Right kidney (tissue), 1 donor: ENCODE results near the gene MAN1A1.

Experiments used
- DNase-seq: peaks from one replicate; pipeline ENCODE4 v3.0.0-alpha.2; 2016

The MAN1A1 gene

DNA sequence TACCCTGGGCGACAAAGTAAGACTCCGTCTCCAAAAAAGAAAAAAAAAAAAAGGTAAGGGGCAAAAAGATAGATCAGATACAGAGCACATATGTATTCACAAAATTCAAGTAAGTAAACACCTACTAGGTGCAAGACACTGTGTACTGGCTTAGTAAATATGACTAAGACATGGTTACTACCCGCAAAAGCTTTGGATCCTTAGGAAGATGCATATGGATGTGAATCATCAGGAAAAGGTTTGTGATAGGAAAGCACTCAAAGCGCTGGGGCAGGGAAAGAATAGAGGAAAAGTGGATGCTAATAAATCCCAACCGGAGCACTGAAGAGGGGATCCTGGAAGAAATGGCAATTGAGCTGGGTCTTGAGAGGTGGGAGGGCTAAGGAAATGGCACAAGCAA, 152.3 kb downstream of the MAN1A1 start:
- no peak for DNase-seq

DNA sequence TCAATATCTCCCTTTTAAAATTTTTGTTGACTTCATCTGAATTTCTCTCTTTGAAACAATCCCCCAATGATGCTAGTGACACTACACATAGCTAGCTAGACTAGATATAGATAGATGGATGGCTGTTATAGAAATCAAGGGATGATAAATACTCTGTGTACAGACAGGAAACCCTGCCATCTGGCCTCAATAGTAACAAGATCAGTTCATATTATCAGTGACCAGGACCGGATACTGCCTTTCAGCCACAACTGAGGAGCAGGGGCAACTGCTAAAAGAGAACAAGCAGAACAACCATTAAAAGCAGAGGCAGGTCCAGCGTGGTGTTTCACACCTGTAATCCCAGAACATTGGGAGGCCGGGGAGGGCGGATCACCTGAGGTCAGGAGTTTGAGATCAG, 152.8 kb downstream of the MAN1A1 start:
- DNase-seq: no peak

DNA sequence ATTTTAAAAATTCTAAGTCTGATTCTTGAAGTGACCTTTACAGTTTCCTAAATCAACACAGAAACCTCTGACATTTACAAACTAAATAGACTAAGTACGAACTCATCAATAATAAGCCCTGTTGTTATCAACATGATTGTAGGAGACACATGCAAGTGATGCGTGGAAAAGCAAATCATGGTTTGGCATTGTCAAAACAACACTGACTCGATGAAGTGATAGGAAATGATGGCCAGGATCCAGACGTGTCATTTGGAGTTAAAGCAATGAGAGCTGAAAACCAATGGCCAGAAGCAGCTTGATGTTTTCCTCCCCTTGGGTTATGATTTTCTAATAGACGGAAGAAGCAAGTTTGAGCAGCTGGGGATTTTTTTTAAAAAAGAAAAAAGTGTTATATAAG, 153.7 kb downstream of the MAN1A1 start:
- no peak for DNase-seq

DNA sequence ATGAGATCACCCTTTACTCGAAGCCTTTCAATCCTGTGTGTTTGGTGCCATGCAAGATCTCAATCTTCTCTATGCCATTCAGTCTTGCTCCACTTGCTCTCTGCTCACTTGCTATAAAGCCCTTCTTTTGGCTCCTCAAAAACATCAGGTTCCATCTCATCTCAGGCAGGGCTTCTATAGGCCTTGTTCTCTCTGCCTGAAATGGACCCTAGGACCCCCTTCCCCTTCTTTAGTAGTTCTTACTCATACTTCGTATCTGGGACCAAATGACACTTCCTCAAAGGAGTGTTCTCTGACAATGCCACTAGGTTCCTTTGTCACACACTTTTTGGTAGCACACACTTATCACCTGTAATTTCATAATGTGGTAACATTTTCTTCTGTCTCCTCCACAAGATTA, 154.4 kb downstream of the MAN1A1 start:
- DNase-seq: no peak

DNA sequence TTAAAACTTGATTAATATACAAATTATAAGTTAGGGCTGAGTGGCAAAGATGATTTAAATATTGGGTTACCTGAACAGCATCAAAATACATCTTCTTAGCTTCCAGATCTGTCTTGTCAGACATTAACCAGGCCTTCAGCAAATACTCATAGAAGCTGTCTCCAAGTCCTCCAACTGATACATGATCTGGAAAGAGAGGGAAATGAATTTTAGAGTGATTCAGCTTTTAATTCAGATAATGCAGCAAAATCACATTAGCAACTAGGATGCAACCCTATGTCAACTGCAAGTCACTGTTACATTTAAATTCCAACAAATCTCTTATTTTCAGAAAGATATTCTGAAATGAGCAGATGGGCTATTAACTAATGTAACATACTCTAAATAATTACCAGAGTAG, 155.9 kb downstream of the MAN1A1 start:
- DNase-seq: no peak

DNA sequence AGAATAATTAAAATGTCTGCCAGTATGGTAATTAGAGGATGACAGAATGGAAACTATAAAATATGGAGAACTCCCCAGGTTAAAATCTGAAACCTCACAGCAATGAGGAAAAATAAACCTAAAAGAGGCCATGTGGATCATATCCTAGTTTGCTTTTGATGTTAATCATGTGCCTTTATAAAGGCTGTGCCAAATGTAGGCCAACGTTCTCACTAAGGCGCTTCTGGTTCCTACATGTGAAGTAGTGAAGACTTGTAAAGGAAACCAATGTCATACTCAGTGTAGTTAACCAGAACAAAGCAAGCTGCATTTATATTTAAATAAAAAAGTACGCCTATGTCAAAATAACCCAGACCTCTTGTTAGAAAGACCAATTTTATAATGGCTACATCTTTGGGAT, 157.4 kb downstream of the MAN1A1 start:
- DNase-seq: no peak

DNA sequence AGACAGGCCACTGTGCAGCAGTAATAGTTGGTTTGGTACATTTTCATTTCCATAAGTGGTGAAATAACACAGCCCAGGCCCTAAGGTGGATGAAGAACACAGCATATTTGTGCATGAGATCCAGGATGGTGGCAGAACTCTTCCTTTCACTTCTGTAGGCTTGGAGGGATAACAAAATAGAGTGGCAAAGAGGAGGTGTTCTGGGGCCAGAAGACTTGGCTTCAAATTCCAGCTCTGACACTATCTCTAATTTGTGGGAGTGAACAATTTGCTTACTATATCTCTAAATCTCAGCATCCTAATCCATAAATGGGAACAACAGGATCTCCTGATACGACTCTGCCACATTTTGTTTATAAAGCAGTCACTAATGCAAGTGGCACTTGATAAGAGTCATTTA, 159.4 kb downstream of the MAN1A1 start:
- no peak for DNase-seq

DNA sequence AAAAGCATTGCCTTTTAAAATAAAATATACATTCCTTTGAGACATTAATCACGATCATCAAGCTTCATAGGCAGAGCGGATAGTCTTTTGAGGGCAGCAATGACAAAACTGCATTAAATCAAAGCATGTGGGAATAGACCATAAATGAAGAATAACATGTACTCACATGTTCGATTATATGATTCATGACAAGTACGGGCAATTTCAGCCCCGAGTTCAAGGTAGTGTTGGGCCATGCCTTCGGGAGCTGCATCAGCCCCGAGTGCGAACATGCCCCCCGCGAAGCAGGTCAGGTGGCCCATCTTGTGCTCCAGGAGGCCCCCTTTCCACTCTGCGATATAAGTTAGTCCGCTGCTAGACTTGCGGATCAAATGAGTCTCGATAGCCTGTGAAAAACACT, 160.1 kb downstream of the MAN1A1 start:
- DNase-seq: no peak

DNA sequence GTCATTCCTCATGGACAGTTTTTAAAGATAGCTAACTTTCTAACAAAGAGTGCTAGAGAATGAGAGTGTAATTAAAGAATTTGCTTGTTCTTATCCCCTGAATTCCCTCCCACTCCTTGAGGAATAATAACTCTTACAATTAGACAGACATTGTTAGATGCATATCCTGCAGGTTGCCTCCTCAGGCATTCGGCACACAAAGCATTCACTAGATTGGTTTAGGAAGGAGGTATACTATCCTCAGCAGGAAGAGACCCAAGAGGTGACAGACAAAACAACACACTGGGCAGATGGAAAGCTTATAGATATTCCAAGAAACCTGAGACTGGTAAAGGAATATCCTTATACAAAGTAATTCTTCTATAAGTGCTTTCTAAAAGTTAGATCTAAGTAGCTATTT, 162.0 kb downstream of the MAN1A1 start:
- no peak for DNase-seq

DNA sequence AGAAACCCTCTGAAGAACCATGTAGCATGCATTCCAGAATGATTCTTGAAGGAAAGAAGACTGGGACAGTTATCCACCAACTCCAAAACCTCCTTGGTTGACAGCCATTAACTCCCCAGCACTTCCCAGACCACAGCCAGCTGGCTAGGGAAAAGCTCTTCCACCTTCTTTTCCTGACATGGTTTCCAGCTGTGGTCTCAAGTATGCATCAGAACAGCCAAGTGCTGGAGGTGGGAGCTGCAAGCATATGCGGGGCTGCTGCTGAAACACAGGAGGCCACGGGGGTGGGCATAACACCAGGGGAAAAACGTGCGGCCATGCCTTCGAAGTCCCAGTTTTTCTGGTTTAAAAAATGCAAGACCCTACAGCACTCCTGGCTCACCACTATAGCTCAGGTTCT, 163.1 kb downstream of the MAN1A1 start:
- no peak for DNase-seq

DNA sequence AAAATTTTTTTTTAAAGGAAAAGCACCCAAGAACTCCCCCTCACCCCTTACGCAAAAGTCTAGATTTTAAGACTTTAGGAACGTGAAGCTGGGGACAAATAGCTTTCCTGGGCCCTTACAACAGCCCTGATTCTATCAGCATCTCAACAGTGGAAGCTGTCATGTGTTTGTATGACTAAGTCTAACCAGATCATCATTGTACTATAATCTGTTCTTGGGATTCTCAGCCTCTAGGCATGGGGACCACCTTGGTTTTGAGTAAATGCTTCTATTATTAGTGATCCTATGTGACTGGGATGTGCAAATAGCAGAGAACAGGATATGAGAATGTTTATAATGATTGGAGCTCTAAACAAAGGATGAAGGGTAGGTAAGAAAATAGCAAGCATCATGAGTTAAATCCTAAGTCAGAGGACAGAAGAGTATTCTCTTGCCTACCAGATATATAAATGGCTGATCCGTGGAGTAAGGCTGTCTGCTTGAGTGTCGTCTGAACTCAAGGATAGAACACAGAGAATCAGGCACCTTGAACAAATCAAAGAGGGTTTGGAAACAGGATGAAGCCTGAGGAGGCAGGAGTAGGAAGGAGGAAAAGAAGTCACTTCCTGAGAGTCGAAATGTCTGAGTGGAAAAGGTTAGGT, 165.4 kb downstream of the MAN1A1 start:
- DNase-seq: no peak

DNA sequence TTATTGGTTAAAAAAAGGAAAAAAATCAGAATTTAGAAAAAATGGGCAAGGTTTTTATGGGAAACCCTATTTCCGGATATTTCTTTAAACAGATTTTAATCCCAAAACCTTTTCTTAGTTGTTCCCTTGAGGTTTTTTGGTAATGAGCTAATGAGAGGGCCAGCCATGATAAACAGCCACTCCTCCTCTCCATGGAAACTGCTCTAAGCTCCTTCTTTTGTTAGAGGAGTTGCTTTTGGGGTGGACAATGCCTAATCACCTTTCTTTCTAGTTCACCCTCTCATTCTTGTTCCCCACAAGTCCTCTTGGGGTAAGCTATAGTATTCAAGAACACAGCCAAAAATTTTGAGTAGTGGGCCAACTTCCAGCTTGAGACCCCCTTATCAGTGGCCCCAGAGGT, 166.1 kb downstream of the MAN1A1 start:
- DNase-seq: no peak

DNA sequence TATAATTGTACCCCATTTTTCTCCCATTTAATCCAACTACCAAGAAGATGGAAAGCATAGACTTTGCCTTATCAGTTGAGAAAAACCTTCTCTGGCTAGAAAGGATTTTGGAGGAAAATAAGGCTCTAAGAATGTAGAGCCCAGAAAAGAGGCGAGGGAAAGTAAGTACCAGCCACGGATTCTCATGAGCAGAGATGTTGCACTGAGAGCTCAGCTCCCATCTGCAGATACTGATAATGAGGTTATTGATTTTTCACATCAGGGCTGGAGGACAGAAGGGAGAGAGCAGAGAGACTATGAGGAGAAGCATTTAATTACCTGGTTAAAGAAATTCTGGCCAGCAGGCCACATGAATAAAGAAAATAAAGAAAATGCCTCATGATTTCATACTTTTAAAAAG, 166.7 kb downstream of the MAN1A1 start:
- no peak for DNase-seq

DNA sequence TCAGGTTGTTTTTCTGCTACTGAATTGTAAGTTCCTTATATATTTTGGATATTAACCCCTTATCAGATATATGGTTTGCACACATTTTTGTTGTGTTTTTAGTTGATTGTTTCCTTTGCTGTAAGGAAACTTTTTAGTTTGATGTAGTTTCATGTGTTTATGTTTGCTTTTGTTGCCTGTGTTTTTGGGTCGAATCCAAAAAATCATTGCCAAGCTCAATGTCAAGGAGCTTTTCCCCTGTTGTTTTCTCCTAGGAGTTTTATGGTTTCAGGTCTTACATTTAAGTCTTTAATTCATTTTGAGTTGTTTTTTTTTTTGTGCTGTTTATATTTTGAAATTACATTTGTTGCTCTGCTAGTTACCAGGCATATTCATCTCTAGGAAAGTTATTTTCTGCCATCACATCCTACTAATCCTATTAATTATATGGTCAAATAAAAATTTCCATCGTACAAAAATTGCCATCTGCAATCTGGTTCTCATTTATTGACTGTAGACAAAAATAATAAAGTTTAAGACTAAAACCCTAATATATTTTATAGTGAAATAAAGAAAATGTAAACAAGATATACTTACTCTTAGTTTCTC, 167.3 kb downstream of the MAN1A1 start:
- no peak for DNase-seq

DNA sequence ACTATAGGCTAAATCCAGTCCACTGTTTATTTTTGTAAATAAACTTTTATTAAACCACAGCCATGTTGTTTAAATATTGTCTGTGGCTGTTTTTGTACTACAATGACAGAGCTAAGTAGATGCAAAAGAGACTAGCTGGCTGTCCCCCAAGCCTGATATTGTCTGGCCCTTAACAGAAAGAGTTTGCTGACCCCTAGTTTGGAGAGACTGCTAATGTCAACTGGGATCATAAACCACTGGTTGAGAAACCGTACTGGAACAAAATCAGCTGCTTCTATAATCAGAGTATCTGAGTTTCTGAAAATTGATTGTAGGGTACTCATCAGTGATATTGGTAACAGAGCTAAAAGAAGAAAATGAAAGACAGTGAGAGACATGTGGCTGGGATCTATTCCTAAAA, 168.5 kb downstream of the MAN1A1 start:
- no peak for DNase-seq

DNA sequence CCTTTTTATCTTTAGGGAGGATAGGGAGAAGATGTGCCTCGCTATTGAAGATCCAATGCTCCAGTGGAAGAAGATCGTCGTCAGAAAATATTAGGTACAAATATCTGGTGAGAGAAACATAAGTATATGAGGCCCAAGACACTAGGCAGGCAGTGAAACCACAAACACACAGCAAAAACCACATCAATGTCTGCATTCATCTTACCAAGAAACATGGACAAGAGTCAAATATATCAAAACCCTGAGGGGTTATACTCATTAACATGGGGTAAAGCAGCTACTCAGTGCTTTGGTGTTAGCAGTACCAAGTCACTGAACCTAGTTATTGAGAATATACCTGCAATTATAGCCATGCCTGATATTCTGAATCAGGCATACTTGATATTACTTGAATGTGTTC, 169.7 kb downstream of the MAN1A1 start:
- DNase-seq: no peak

DNA sequence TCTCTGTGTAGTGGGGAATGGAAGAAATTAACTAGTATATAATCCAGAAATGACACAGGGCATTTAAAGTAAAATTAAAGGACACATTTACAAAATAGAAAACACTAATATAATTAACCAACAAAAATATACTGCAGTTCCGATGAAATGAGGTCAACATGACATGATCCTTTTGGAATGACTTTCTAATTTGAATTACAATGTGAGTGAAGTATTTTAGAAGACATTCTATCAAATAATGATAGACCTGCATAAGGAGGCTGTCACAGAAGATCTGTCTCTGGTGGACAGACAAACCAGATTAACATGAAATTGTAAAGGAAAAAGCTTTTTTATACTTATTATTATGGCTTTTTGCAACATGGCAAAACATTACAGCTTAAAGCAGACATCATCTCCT, 170.5 kb downstream of the MAN1A1 start:
- DNase-seq: no peak

DNA sequence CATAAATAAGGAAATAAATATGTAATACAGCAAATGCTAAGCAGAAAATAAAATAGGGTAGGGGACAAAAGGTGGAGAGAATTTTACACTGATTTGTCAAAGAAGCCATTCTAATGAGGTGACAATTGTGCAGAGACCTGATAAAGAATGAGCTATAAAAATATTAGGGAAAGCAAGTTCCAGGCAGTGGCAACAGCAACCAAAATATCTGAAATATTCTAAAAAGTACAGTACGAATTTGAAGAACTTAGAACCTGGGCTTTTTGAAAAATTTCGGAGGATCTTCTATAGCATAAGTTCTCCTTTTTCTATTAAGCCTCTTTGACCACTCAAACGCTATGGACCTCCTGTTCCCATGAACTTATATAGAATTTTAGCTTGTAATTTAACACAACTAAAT, 173.1 kb downstream of the MAN1A1 start:
- DNase-seq: no peak

DNA sequence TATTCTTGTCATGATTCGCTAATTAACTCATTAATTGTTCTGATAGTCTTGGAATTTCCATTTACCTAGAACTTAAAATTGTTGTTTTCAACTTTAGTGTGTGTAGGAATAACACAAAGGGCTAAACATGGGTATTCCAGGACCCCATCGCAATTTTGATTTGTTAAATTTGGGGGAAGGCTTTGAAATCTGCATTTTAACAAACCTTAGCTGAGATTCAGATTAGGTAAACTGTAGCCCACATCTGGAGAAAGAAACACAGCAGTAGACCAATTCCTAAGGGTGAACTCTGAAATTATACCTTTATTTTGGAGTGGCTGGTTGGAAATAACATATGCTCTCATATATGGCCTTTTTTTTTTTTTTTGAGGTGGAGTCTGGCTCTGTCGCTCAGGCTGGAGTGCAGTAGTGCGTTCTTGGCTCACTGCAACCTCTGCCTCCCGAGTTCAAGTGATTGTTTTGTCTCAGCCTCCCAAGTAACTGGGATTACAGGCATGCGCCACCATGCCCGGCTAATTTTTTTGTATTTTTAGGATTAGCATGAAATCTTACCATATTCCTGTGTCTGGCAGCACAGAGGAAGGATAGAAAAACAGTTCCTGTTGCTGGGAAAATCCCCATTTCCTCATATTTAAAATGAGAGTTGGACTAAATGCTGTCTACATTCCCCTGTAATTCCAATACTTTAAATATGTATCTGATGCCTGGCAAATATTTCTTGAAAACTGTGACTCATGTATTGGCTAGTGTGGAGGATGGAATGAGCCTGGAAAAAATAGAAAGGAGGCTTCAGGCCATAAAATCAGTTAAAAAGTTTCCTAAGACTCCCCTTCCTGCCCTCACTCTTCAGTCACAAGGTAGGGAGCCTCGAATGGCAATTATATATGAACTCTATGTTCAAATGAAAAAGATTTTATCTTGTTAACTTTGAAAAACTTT, 174.4 kb downstream of the MAN1A1 start:
- no peak for DNase-seq

DNA sequence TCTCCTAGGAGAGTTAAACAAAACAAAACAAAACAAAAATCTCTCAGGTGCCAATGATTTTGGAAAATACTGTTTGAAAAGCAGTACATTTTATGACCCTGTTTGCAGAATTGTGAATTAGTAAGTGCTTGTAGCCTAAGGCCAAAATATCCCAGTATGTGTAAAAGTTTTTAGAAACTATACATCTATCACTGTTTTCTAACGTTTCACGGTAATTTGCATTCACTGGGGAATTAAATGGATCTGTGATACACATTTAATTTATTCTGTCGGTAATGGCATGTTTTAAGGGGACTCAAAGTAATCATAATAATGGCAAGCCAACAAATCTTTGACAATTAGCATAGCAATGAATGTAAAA, 175.5 kb downstream of the MAN1A1 start:
- DNase-seq: no peak

DNA sequence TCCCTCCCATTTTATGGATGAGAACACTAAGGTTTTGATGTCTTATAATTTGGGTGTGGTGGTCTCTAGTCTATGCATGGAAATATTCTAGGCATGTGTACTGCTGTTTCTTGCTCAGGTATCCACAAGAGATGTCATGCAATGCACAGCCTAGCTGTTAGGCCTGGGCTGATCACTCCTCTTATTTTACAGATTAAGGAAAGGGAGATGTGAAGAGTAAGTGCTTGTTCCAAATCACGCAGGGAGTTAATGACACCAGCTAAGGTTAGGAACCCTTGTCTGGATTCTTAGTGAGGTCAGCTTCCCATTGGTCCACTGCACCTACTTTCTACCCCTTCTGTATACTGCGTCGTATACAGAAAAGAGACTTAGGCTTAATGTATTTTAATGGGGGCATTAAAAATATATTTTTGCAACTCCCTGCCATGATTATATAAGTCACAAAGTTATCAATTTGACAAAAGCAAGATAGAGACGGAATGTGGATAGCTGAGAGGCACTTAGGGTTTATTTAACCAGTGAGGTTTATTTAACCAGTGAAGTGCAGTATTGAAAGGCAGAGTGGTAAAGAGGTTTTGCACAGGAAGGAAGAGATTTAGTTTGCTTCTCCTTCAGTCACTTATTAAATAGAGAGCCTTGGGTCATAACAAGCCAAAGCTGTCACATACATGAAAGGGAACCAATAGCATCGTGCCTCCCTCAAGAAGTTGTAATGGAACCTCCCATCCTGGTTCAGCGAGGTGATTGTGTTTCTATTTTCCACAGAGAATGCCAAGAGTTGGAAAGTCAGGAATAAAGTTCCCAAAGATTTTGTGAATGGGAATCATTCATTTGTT, 176.1 kb downstream of the MAN1A1 start:
- no peak for DNase-seq

DNA sequence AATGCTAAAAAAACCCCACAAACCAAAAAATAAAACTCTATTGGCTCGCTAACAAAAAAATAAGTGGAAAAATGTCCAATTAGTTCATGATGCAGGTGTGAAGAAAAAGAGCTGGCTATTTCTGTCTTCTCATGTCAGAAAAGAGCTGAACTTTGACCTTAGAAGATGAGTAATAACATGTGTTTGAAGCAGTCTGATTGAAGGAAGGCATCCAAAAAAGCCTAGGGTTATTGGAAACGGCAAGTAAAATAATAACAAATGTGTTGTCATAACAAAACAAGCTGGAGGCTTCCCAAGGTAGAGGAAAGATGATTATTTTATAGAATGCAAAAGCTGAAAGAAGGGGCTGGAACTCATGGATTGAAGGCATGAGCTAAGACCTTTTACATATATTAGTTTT, 176.7 kb downstream of the MAN1A1 start:
- DNase-seq: no peak
